GM21825 (cell line): Measurements from ENCODE around the gene C16orf74.

ENCODE experiments used
- ATAC-seq: cut with Tn5 transposase; IDR thresholded peaks from one replicate; pipeline ENCODE4 v1.9.1; 2021; ENCODE audit warnings: mild to moderate bottlenecking, moderate library complexity; ENCODE audit not compliant: unreplicated experiment

C16orf74 gene

DNA sequence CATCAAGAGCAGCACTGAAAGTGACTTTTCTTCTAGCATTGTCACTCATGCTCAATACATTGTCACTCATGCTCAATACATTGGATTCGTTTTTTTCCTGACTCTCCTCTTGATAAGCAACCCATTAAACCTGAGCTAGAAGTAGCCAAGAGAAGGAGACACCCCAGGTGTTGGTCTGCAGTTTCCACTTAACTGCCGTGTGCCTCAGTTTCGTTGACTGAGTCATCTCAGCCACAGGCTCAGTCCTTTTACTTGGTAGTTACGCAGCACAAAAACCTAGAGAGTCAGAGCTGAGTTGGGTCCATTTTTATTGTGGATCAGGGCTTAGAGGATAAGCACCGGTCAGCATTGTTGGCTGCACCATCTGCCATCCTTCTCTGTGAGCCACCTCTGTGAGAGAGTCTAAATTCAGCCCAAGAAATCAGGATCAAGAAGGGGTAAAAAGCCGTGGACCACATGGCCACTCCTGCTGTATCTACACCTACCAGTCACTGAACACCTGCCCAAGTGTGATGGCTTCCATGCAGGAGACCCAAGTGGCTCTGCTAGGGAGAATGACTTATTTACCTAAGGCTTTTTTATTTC lies 73.4 kb downstream of the C16orf74 start:
- ATAC-seq, result no peak

DNA sequence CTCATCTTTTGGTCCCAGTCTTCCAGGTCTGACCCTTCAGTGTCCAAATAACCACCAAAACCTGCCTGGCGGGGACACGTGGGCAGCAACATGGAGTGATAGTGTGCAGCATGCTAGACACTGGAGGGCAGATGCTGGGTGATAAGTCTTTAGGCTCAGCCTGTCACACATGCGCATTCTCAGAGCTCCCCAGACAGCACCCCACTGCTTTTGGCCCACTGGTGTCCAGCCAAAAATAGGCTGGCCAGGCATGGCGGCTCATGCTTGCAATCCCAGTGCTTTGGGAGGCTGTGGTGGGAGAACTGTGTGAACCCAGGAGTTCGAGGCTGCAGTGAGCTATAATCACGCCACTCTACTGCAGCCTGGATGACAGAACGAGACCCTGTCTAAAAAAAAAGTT lies 74.4 kb downstream of the C16orf74 start:
- ATAC-seq, result no peak

DNA sequence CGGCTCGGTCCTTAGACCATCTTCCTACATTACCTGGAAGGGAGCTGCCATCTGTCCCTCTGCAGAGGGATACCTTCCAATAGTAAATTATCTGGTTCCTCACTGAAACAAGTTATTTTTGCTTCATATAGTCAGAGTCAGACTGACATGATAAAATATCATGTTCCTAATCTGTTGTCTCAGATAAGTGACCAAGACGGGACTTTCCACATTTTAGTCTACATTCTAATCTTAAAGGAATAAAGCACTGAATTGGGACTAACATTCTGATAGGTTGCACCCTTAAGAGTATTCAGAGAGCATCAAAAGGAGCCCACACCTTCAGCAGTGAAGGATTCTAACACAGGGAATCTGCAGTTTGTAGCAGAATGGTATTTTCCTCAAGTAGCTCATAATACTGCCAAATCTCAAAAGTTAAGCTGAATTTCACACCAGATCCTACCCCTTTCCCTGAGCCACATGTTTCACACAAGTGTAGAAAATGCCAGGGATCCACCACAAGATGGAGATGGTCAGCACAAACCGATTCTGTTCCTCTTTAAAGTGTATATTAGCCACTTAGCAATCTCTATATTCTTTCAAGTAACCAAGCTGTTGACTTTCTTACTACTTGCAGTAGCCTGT lies 75.5 kb downstream of the C16orf74 start:
- no peak for ATAC-seq

DNA sequence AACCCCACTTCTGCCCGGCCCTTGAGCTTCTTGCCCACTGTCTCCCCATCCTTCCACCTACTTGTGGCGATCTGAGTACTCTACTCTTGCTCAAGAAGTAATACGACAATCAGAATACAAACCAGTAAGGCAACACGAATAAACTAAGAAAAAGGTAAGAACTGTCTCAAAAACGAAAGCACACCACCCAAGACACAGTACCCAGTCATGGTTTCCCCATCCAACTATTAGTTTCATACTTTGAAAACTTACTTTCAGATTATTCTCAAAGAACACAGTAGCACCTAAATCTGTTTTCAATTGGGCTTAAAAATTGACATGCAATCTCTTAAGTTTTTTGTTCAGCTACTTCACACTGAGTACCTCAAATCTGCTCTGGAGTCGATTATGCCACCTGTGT lies 76.1 kb downstream of the C16orf74 start:
- no peak for ATAC-seq

DNA sequence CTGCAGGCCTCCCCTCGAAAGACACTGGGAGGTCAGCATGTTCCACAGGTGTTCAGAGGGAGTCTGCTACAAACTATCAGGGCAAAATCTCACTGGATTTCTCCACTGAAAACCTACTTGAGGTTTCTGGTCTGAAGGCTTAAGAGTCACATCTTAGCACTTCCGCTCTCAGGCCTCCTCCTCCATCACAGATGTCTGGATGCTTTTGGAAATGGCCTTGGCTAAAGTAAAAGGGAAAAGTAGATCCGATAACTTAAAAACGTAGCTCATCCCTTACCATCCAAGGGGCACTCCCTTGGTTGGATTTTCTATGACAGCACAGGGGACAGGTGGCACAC lies 76.5 kb downstream of the C16orf74 start:
- no peak for ATAC-seq

DNA sequence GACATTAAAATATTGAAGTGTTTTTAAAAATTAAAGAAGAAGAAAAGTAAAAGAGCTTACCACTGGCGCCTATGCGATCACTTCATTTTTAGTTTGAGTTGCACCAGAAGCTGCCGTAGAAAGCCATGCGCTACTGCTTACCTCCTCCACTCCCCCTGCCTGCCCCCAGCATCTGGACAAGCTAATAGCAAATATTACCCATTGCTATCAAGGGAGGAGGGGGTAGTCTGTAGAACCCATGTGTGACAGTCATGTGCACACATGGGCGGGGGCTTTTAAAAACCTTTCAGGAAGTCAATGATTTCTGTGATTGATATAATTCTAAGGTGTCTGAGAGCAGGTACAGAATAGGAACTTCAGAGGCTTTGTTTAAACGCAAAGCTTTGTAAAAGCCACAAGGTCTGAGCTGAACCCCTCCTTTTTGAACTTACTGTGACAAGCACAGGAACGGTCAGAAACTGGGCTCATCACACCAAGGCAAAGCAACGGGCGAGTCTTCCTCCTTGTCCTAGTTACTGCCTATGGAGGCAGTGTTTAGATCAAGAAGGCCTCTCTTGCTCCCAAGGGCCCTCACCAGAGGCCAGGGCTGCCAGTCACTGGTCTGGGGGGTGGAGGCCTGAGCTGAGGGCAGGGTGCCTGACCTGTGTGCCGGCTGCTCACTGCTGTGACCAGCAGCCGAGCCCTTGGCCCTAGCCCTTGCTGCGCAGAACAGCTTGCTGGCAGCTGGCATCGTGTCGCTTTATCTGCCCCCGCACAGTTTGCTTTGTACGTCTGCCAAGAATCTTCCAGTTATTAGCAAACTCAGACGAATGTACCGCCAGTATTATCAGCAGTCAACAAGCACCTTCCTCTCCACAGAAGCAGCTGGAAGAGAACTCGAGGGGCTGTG lies 77.1 kb downstream of the C16orf74 start:
- no peak for ATAC-seq

DNA sequence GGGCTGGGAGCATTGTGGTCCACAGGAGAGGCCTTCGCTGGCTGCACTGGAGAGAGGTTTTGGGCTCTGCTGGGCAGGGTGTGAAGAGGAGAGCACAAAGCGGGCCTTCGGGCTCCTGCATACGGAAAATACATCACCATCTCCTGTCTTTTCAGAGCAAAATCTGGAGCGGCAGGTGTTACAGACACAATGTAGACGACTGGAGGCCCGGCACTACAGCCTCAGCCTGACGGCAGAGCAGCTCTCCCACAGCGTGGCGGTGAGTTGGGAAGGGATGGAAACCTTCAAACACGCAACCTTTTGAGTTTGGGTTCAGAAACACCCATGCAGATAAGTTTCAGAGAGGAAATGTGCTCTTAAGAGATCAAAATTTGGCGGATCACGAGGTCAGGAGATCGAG lies 80.1 kb downstream of the C16orf74 start:
- ATAC-seq, result no peak

DNA sequence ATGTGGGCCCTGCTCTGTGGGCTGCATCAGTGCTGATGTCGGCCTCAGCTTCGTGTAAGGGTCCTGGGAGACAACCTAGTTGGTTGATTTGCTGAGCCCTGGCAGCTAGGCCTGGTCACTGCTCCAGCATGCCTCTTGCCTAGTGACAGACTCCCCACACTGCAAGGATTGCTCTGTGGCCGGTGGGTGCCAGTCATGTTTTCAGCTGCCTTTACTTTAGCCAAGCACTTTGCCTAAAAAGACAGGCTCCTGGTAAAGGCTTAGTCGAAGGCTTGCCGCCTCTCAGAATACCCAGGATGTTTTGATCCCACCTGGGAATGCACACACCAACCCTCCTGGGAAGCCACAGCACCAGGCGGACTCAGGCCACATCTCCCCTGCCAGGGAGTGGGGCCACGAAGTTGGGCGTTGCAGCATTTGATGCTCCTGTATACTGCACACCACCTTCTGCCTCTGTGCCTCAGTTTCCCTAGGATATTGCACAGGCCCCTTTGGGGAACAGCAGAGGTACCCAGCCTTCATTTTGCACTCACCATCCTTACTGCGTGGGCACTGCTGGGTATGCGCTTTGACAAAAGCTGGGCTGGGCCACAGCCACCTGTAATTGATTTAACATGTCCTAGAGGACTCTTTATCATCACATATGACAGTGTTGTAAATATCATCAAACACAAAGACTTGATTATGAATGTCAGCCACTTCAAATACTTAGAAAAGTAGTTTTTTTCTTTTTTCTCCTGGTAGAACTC lies 82.0 kb downstream of the C16orf74 start:
- no peak for ATAC-seq

DNA sequence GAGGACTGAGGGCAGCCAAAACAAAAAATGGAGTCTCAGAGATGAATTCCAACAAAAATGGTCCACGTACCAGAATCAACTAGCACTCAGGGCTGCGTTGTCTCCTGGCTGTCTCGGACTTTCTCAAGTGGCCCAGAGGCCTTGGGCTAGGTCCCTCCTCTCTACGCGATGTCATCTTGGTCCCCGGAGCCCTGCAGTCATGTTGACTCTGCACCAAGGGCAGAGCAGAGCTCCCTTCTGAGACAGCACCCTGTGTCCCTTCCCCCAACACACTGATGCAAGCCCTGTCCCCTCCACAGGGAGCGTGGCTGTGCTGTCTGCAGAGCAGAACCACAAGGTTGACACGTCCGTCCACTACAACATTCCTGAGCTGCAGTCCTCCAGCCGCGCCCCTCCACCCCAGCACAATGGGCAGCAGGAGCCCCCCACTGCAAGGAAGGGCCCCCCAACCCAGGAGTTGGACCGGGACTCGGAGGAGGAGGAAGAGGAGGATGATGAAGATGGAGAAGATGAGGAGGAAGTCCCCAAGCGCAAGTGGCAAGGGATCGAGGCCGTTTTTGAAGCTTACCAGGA lies 83.0 kb downstream of the C16orf74 start:
- ATAC-seq, result no peak

DNA sequence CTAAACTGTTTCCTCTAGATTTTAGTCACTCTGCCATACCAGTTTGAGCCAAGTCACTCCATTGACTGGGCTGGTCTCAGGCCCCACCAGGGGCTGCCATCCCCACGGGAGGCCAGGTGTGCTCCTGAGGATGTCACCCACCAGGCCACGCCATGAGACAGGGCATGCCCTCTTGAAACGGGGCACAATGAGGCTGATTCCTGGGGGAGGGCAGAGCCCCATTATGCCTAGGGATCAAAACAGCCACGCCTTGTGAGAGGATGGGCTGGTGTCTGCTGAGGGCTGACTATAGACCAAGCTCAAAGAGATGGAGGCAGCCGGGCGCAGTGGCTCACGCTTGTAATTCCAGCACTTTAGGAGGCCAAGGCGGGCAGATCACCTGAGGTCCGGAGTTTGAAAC lies 83.6 kb downstream of the C16orf74 start:
- no peak for ATAC-seq

DNA sequence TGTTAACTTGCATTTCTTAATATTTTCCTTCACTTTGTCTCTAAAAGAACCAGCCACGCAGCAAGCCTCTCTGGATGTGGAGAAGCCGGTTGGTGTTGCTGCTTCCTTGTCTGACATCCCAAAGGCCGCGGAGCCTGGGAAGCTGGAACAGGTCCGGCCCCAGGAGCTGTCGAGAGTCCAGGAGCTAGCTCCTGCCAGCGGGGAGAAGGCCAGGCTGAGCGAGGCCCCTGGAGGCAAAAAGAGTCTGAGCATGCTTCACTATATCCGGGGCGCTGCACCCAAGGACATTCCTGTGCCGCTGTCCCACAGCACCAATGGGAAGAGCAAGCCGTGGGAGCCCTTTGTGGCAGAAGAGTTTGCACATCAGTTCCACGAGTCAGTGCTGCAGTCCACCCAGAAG lies 85.0 kb downstream of the C16orf74 start:
- no peak for ATAC-seq

DNA sequence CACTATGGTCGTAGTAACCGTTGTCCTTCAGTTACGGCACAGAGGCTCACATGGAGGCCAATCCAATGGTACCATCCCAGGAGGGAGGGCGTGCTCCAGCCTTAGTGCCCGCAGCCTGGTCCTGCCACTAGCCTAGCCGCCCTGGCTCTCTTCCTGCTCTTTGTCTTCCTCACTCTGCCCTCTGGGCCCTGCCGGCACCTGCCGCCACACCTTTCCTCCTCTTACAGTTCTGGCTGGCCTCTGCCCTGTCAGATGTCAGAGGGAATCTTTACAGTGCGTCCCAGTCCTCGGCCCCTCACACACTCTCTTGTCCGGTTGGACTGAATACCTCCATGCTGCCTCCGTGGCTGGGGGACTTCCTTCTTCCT lies 85.5 kb downstream of the C16orf74 start:
- no peak for ATAC-seq

DNA sequence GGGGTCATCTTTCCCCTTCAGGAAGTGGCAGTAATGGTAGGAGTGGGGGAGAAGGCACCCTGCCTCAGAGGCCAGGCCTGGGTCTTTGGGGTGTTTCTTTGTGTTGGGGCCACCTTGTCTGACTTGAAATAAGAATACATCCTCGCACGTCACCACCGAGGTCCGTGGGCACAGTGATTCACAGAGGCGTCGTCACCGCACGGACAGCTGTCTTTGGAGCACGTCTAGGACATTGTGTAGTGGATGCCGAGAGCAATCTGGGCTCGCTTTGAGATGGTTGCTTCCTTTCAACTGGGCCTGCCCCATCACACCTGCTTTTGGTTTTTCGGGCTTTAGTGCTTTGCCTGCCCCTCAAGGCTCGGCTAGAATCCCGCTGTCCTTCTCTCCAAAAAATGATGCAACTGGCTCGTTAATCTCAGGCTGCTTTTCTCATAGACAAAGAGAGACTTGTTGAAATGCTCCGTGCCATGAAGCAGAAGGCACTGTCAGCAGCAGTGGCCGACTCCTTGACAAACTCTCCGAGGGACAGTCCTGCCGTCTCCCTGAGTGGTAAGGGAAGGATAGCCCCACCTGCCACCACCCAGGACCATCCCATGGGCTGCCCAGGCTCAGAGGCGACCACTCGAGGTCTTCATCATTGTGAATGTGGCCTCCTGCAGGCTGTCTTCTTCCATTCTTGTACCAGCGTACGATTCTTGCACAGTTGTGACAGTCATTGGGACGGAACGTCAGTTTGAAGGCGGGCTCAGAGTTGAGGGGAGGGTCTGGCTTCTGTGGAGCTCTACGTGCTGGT lies 86.1 kb downstream of the C16orf74 start:
- ATAC-seq, result no peak

DNA sequence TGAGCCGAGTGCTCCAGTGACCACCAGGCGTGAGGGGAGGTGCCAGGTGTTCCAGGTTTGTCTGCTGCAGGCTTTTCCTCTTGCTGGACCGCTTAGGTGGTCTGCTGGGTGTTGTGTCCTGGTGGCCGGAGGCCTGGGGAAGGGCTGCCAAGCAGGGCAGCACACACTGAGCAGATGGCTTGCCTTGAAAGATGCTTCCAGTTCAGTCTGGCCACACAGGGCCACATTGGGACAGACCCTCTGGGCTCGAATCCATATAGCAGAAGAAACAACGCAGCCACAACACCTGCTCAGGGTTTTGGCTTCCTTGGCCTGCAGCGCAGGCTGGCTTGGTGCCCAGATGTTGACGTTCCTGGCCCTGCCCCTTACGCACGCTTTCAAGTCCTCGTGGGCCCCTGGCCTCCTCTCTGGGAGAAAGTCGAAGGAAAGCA lies 87.0 kb downstream of the C16orf74 start:
- no peak for ATAC-seq

DNA sequence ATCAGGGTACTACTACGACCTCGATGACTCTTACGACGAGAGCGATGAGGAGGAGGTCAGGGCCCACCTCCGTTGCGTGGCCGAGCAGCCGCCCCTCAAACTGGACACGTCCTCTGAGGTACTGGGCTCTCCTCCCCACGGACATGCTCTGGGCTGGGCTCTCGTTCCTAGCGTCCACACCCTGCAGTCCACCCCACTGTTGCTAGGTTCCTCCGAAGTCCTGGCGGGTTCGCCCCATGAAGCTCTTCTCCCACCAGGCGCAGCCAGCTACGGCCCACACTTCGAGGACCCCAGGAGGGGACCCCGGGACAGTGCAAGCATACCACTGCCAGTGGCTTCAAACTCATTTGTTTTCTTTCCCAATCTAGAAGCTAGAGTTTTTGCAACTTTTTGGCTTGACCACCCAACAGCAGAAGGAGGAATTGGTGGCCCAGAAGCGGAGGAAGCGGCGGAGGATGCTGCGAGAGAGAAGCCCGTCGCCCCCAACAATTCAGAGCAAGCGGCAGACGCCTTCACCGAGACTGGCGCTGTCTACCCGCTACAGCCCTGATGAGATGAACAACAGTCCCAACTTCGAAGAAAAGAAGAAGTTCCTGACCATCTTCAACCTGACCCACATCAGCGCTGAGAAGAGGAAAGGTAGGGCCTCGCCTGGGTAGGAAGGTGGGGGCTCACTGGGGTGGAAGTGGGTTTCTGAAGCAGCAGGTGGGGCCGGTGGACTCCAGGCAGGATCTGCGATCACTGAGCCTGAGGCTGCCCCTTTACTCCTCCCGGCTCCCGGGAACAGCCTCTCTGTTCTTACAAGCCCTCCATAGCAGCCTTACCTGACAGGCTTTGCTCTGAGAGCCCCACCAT lies 87.7 kb downstream of the C16orf74 start:
- ATAC-seq, result no peak

DNA sequence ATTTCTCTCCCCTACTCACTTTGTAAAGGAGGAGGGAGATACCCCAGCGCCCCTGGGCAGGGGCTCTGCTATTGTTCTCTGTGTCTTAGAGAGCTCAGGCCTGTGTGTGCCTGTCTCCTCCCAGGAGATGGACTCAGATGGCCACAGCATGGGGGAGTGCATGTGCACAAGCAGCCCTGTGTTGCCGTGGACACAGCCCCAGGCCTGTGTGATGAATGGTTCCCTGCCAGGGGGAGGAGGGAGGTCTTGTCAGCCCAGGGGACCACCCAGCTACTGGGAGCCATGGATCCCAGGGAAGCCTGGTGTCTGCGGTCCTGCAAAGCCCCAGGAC lies 88.4 kb downstream of the C16orf74 start:
- ATAC-seq, result no peak

DNA sequence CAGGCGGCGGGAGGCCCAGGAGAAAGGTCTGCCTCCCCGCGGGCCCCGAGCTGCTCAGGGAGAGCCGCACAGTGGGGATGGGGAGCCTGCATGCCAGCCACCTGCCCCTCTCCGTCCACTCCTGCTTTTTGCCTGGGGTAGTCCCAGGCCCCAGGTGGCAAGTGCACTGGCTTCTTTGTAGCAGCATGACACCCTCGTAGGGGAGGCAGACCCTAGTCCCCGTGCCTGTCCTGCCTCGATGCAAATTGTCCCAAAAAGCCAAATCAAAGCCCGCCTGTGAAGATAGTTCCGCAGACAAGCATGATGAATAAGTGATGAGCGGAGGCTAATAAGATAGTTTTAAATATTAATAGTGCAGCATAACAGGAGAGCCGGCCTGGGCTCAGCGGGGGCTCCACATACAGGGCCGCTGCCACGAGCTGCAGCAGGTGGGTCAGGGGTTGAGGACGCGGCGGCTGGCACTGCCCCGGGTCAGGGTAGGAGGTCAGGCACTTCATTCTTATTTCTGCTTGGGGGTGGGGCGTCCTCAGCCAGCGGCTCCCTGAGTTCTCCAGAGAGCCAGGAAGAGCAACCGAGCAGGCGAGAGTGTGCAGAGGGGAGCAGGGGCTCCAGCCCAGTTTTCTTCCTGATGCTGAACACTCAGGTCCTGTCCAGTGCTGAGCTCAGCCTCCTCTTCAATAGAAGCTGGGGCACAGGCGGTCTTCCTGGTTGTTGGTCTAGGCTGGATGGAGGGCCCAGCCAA lies 89.0 kb downstream of the C16orf74 start:
- ATAC-seq, result no peak

DNA sequence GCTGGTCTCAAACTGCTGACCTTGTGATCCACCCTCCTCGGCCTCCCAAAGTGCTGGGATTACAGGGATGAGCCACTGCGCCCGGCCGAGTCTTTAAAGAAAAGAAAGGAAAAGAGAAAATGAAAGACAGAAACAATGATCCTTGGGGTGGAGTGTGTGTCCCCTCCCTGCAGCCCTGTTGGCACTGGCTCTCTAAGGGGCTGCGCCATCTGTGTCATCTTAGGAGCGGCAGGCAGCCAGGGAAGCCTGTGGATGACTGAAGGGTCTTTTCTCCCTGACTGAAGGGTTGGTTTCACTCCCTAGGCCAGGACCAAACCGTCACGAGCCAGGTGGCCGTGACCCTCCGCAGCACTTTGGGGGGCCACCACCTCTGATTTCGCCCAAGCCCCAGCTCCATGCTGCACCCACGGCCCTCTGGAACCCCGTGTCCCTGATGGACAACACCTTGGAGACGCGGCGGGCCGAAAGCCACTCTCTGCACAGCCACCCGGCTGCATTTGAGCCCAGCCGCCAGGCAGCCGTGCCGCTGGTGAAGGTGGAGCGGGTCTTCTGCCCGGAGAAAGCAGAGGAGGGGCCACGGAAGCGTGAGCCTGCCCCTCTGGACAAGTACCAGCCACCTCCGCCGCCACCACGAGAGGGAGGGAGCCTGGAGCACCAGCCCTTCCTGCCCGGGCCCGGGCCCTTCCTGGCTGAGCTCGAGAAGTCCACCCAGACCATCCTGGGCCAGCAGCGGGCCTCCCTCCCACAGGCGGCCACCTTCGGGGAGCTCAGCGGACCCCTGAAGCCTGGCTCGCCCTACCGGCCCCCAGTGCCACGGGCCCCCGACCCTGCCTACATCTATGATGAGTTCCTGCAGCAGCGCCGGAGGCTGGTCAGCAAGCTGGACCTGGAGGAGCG lies 89.8 kb downstream of the C16orf74 start:
- ATAC-seq, result no peak
